Peyer's patch (tissue), 4 donors: ENCODE measurements around the gene COL23A1.

Experiments used
- CTCF ChIP-seq, 6 experiments: fragments of 450-650 bp in 4 of 6; fragments of 200-600 bp in 2 of 6; sonication (generic) in 1 of 6; IDR thresholded peaks; one replicate each; pipeline ENCODE4 v1.5.1; 2017 to 2019; ENCODE audit warnings: antibody characterized with exemption in 6 of 6, mild to moderate bottlenecking in 3 of 6, moderate library complexity in 1 of 6
- POLR2A ChIP-seq, 2 donors: fragments of 450-650 bp; IDR thresholded peaks; one replicate each; pipeline ENCODE4 v1.5.1; 2017; ENCODE audit warnings: antibody characterized with exemption in 2 of 2, mild to moderate bottlenecking in 2 of 2, moderate library complexity in 2 of 2

- no peak for TF ChIP-seq CTCF (IDR thresholded peaks at IDR 0.05)
- no peak for TF ChIP-seq POLR2A (IDR thresholded peaks at IDR 0.05)
These were observed 5.0 kb upstream of the COL23A1 start for GRCh38 chr5:178595150-178595549.
